ENCODE results near the gene SPG11.

DNA sequence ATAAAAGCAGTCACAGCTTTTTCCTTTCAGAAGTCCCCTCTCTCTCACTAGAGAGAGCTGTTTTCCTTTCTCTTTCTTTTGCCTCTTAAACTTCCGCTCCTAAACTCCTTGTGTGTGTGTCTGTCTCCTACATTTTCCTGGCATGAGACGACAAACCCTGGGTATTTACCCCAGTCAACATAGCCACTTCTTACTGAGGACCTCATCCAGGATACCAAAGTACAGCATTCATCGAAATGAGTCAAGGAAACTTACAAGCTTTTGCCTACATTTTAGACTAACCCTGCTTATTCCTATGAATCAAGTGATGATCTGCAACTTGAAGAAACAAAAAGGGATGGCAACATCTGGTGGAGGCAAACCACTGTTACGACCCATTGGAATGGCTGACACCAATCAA lies 31.0 kb upstream of the SPG11 start:
- TF ChIP-seq ZC3H11A (IDR thresholded peaks at IDR 0.05; ENCODE audit: low read depth, low read length) (no peak), MAZ (CRISPR knock-in tag; conservative IDR thresholded peaks at IDR 0.05 in 1 of 2, IDR thresholded peaks at IDR 0.05 in 1 of 2) (no peak), POLR2A (conservative IDR thresholded peaks at IDR 0.05) (no peak), CREM (IDR thresholded peaks at IDR 0.05; ENCODE audit: low read depth) (no peak), NR4A1 (CRISPR knock-in tag; IDR thresholded peaks at IDR 0.05) (no peak), NR4A1 (tag; IDR thresholded peaks at IDR 0.05) (no peak), ZBTB7A (IDR thresholded peaks at IDR 0.05; ENCODE audit: borderline replicate concordance, control insufficient read depth, low read depth, low read length) (no peak), BHLHE40 (IDR thresholded peaks at IDR 0.05; ENCODE audit: low read length) (no peak)
- TF ChIP-seq, protein P1, sequence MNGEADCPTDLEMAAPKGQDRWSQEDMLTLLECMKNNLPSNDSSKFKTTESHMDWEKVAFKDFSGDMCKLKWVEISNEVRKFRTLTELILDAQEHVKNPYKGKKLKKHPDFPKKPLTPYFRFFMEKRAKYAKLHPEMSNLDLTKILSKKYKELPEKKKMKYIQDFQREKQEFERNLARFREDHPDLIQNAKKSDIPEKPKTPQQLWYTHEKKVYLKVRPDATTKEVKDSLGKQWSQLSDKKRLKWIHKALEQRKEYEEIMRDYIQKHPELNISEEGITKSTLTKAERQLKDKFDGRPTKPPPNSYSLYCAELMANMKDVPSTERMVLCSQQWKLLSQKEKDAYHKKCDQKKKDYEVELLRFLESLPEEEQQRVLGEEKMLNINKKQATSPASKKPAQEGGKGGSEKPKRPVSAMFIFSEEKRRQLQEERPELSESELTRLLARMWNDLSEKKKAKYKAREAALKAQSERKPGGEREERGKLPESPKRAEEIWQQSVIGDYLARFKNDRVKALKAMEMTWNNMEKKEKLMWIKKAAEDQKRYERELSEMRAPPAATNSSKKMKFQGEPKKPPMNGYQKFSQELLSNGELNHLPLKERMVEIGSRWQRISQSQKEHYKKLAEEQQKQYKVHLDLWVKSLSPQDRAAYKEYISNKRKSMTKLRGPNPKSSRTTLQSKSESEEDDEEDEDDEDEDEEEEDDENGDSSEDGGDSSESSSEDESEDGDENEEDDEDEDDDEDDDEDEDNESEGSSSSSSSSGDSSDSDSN (IDR thresholded peaks at IDR 0.05; ENCODE audit: borderline replicate concordance in 1 of 2, low read depth in 2 of 2, low read length in 2 of 2) = no peak
- TF ChIP-seq, protein P2, sequence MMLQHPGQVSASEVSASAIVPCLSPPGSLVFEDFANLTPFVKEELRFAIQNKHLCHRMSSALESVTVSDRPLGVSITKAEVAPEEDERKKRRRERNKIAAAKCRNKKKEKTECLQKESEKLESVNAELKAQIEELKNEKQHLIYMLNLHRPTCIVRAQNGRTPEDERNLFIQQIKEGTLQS (IDR thresholded peaks at IDR 0.05) = no peak
- TF ChIP-seq, protein P2 (CRISPR knock-in tag; conservative IDR thresholded peaks at IDR 0.05) = no peak

All from K562 (cell line).